Measurements from ENCODE around the gene FRAT1. TPM values are rescaled to one million over a fixed set of nuclear protein-coding genes. Genes with fewer than 3 reads are reported as not detected.
"Not testable (repeated sequence)": the region's sequence is repeated elsewhere in the genome, so short reads cannot be mapped to it uniquely, and the experiment has no call there.

FRAT1 gene
- total RNA-seq, 1 experiment from 2014 or later, result 1.9 TPM

GRCh38 chr10:97280783-97281182 is 38.3 kb upstream of the FRAT1 start:
- Mint-ChIP-seq H3K36me3 (ENCODE audit: insufficient read depth, unreplicated experiment) (peaks cover 7% of the 10 kb centered on the region), H3K4me1 (ENCODE audit: insufficient read depth, unreplicated experiment) (peaks cover 17% of the 10 kb centered on the region), H3K9me3 (ENCODE audit: unreplicated experiment) (no peaks in the 10 kb centered on the region), H3K27ac (ENCODE audit: low read depth, unreplicated experiment) (peak overlapping the region; percentile 46), H3K27me3 (ENCODE audit: insufficient read depth, unreplicated experiment) (no peaks in the 10 kb centered on the region), H3K4me3 (ENCODE audit: unreplicated experiment) (no peak overlapping the region)
- intact Hi-C loops (cut with micrococcal nuclease), result no loop called here
- DNase-seq (ENCODE audit: unreplicated experiment), result no peak
- TF ChIP-seq, protein P1, sequence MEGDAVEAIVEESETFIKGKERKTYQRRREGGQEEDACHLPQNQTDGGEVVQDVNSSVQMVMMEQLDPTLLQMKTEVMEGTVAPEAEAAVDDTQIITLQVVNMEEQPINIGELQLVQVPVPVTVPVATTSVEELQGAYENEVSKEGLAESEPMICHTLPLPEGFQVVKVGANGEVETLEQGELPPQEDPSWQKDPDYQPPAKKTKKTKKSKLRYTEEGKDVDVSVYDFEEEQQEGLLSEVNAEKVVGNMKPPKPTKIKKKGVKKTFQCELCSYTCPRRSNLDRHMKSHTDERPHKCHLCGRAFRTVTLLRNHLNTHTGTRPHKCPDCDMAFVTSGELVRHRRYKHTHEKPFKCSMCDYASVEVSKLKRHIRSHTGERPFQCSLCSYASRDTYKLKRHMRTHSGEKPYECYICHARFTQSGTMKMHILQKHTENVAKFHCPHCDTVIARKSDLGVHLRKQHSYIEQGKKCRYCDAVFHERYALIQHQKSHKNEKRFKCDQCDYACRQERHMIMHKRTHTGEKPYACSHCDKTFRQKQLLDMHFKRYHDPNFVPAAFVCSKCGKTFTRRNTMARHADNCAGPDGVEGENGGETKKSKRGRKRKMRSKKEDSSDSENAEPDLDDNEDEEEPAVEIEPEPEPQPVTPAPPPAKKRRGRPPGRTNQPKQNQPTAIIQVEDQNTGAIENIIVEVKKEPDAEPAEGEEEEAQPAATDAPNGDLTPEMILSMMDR (IDR thresholded peaks at IDR 0.05; ENCODE audit: unreplicated experiment), result no peak
- ChIA-PET POLR2A (interaction anchor here (0.7 to 4.0 kb wide), 3 partner anchors 11 to 59 kb away, joined by 3 to 87 read pairs (median 5); partner anchors contain the start of genes ARHGAP19 and FRAT2), CTCF (interaction anchor here (0.6 to 3.1 kb wide), 2 partner anchors 18 to 51 kb away, joined by 4 to 55 read pairs; partner anchors contain the start of gene FRAT2)
- BruUV-seq (replicated peaks), result no TSS peak

GRCh38 chr10:97290076-97290475 is 29.0 kb upstream of the FRAT1 start:
- DNase-seq (ENCODE audit: unreplicated experiment); H3K4me3 Mint-ChIP-seq (ENCODE audit: unreplicated experiment); H3K4me1 Mint-ChIP-seq (ENCODE audit: insufficient read depth, unreplicated experiment); H3K27me3 Mint-ChIP-seq (ENCODE audit: insufficient read depth, unreplicated experiment); H3K9me3 Mint-ChIP-seq (ENCODE audit: unreplicated experiment); BruUV-seq (replicated peaks); intact Hi-C loops (cut with micrococcal nuclease): not testable (repeated sequence)
- Mint-ChIP-seq H3K27ac (ENCODE audit: low read depth, unreplicated experiment) (peak overlapping the region; percentile 46), H3K36me3 (ENCODE audit: insufficient read depth, unreplicated experiment) (peaks cover 12% of the 10 kb centered on the region)
- POLR2A ChIA-PET, result interaction anchor here (3.7 to 4.9 kb wide), 2 partner anchors 11 to 43 kb away, joined by 26 to 44 read pairs; no protein-coding TSS in a partner anchor
- CTCF ChIA-PET, result interaction anchor here (0.7 to 2.2 kb wide), 5 partner anchors 9 to 58 kb away, joined by 3 to 7 read pairs (median 3); no protein-coding TSS in a partner anchor

DNA sequence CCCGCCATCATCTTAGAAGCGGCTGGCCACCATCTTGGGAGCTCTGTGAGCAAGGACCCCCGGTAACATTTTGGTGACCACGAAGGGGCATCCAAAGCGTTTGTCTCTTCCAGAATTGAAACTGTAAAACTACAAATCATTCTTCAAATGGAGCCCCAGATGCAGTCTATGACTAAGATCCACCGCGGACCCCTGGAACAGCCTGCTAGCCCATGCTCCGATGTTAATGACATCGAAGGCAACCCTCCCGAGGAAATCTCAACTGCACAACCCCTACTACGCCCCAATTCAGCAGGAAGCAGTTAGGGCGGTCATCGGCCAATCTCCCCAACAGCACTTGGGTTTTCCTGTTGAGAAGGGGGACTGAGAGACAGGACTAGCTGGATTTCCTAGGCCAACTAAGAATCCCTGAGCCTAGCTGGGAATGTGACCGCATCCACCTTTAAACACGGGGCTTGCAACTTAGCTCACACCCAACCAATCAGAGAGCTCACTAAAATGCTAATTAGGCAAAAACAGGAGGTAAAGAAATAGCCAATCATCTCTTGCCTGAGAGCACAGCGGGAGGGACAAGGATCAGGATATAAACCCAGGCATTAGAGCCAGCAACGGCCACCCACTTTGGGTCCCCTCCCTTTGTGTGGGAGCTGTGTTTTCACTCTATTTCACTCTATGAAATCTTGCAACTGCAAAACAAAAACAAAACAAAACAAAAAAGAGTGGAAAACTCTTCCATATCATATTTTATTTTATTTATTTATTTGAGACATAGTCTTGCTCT is 28.3 kb upstream of the FRAT1 start:
- peak overlapping the region; percentile 88 for H3K27ac Mint-ChIP-seq (ENCODE audit: low read depth, unreplicated experiment)
- H3K9me3 Mint-ChIP-seq (ENCODE audit: unreplicated experiment); H3K4me1 Mint-ChIP-seq (ENCODE audit: insufficient read depth, unreplicated experiment); H3K4me3 Mint-ChIP-seq (ENCODE audit: unreplicated experiment); DNase-seq (ENCODE audit: unreplicated experiment); BruUV-seq (replicated peaks); H3K36me3 Mint-ChIP-seq (ENCODE audit: insufficient read depth, unreplicated experiment); intact Hi-C loops (cut with micrococcal nuclease); H3K27me3 Mint-ChIP-seq (ENCODE audit: insufficient read depth, unreplicated experiment): not testable (repeated sequence)
- POLR2A ChIA-PET, result interaction anchor here (0.7 to 4.9 kb wide), 5 partner anchors 12 to 424 kb away, joined by 3 to 44 read pairs (median 4); partner anchors contain the start of gene PI4K2A
- CTCF ChIA-PET, result interaction anchor here (0.6 to 2.5 kb wide), 7 partner anchors 9 to 174 kb away, joined by 3 to 22 read pairs (median 5); partner anchors contain the start of gene FRAT2

DNA sequence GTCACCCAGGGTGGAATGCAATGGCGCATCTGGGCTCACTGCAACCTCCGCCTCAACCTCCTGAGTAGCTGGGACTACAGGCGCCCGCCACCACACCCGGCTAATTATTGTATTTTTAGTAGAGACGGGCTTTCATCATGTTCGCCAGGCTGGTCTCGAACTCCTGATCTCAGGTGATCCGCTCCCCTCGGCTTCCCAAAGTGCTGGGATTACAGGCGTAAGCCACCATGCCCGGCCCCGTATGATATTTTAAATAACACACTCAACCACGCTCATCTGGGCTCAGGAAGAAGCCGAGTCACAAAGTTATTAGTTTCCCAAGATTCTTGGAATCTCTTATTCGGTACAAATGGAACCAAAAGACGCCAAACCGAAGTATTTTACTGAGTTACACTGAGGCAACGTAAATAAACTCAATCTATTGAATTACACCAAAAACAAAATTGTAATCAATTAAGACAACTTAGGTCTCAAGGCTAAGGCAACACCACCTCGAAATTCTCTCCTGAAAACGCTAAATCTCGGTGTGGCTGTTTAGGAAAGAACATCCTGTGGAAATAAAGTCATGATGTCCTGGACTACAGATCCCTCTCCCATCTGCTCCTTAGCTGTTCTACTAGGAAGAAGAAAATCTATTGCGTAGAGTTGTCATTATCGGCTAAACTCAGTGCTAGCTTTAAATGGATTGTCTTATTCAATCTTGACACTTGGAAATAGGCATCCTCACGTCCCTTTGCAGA is 27.5 kb upstream of the FRAT1 start:
- TF ChIP-seq, protein P1 (IDR thresholded peaks at IDR 0.05; ENCODE audit: unreplicated experiment), result no peak
- H3K27me3 Mint-ChIP-seq (ENCODE audit: insufficient read depth, unreplicated experiment), result no peaks in the 10 kb centered on the region
- H3K27ac Mint-ChIP-seq (ENCODE audit: low read depth, unreplicated experiment), result peak overlapping the region; percentile 88
- intact Hi-C loops (cut with micrococcal nuclease), result loop anchor here (1.0 kb wide), 2 partner anchors 28 to 42 kb away; partner anchors contain the start of gene FRAT1
- BruUV-seq (replicated peaks), result no TSS peak
- no peak for DNase-seq (ENCODE audit: unreplicated experiment)
- peaks cover 4% of the 10 kb centered on the region for H3K4me1 Mint-ChIP-seq (ENCODE audit: insufficient read depth, unreplicated experiment)
- H3K9me3 Mint-ChIP-seq (ENCODE audit: unreplicated experiment), result no peaks in the 10 kb centered on the region
- POLR2A ChIA-PET, result interaction anchor here (0.6 to 4.9 kb wide), 15 partner anchors 9 to 423 kb away, joined by 3 to 44 read pairs (median 4); partner anchors contain the start of genes FRAT1, FRAT2, PI4K2A and RRP12
- no peaks in the 10 kb centered on the region for H3K36me3 Mint-ChIP-seq (ENCODE audit: insufficient read depth, unreplicated experiment)
- CTCF ChIA-PET, result interaction anchor here (0.6 to 2.5 kb wide), 8 partner anchors 10 to 175 kb away, joined by 3 to 22 read pairs (median 4); partner anchors contain the start of gene FRAT2
- H3K4me3 Mint-ChIP-seq (ENCODE audit: unreplicated experiment), result peak overlapping the region; percentile 87

Data from MCF 10A (cell line).